Endothelial cell of umbilical vein (primary cell): Measurements from ENCODE around the gene NRDC. TPM values are rescaled to one million over a fixed set of nuclear protein-coding genes. Genes with fewer than 3 reads are reported as not detected.

ENCODE experiments used
- BruUV-seq: library from RNA; stranded (reverse); fragments of 400-500 nt; replicated peaks from 2 replicates; lab custom pipeline; 2021; lab: Mats Ljungman, UMichigan
- CTCF ChIA-PET: fragments of 300-600, 350-600 bp; sonication (Branson Sonifier 250); formaldehyde crosslinking; loops from one replicate; lab custom pipeline; 2021; ENCODE audit warnings: antibody characterized with exemption, inconsistent platforms; lab: Charles Lee
- POLR2A ChIA-PET: fragments of 300-600, 350-600 bp; sonication (Branson Sonifier 250); formaldehyde crosslinking; loops from one replicate; lab custom pipeline; 2021; ENCODE audit warnings: antibody characterized with exemption, inconsistent platforms; lab: Charles Lee
- DNase-seq: peaks from one replicate; pipeline ENCODE4 v3.0.0-alpha.2; 2011; ENCODE audit warnings: low read depth, low spot score
- FAIRE-seq: peaks from 2 replicates; lab custom pipeline; 2011; peaks lifted over from hg19 to GRCh38; lab: Jason Lieb, UNC
- H2AFZ ChIP-seq: 2 replicates; pipeline ENCODE4 v1.6.0; 2012; ENCODE audit warnings: low read depth, low read length, control low read depth, inconsistent platforms
- H3K27ac ChIP-seq: 2 replicates; pipeline ENCODE4 v1.5.1; 2011; ENCODE audit warnings: low read depth, mild to moderate bottlenecking, control low read depth, low read length, moderate library complexity; ENCODE audit not compliant: insufficient read depth
- H3K27me3 ChIP-seq, 2 experiments: 2 replicates each; pipeline versions ENCODE4 v1.6.0 to v1.6.1; 2011; ENCODE audit warnings: low read length in 2 of 2, mixed read lengths in 1 of 2; ENCODE audit not compliant: control insufficient read depth in 2 of 2, insufficient read depth in 2 of 2
- H3K36me3 ChIP-seq, 2 experiments: 2 replicates in 1 of 2; 3 replicates in 1 of 2; pipeline ENCODE4 v1.5.1; 2011; ENCODE audit warnings: low read length in 2 of 2, mild to moderate bottlenecking in 1 of 2, moderate library complexity in 1 of 2; ENCODE audit not compliant: control insufficient read depth in 2 of 2, insufficient read depth in 2 of 2; ENCODE audit errors: extremely low read depth in 1 of 2
- H3K4me1 ChIP-seq: 3 replicates; pipeline ENCODE4 v1.5.1; 2011; ENCODE audit warnings: mild to moderate bottlenecking, low read length; ENCODE audit not compliant: control insufficient read depth, insufficient read depth; ENCODE audit errors: extremely low read depth
- H3K4me2 ChIP-seq: 2 replicates; pipeline ENCODE4 v1.6.1; 2011; ENCODE audit warnings: low read length, control low read depth, mixed read lengths; ENCODE audit not compliant: insufficient read depth
- H3K4me3 ChIP-seq, 3 experiments: fragments of 200-600 bp in 1 of 3; sonication (generic), shearing (Covaris generic) in 1 of 3; replicated peaks in 1 of 3; 2 replicates each; pipeline ENCODE4 v1.5.1; 2011 to 2016; ENCODE audit warnings: control low read depth in 3 of 3, low read length in 3 of 3, mild to moderate bottlenecking in 2 of 3, inconsistent platforms in 1 of 3, low read depth in 1 of 3, moderate library complexity in 1 of 3; ENCODE audit not compliant: insufficient read depth in 1 of 3
- H3K79me2 ChIP-seq: 2 replicates; pipeline ENCODE4 v1.6.0; 2012; ENCODE audit warnings: low read length, inconsistent platforms; ENCODE audit not compliant: control insufficient read depth, insufficient read depth
- H3K9ac ChIP-seq: replicated peaks from 2 replicates; pipeline ENCODE3; 2011; ENCODE audit warnings: low read length, control low read depth; ENCODE audit not compliant: insufficient read depth; ENCODE audit errors: extremely low read depth
- H3K9me1 ChIP-seq: replicated peaks from 3 replicates; pipeline ENCODE4 v1.6.0; 2011; ENCODE audit warnings: mild to moderate bottlenecking, low read length; ENCODE audit not compliant: control insufficient read depth, insufficient read depth; ENCODE audit errors: extremely low read depth
- H3K9me3 ChIP-seq: replicated peaks from 2 replicates; pipeline ENCODE4 v1.5.1; 2012; ENCODE audit warnings: low read length, inconsistent platforms; ENCODE audit not compliant: control insufficient read depth, insufficient read depth
- H4K20me1 ChIP-seq: replicated peaks from 2 replicates; pipeline ENCODE3; 2011; ENCODE audit warnings: mild to moderate bottlenecking, low read length; ENCODE audit not compliant: control insufficient read depth, insufficient read depth; ENCODE audit errors: extremely low read depth
- EZH2 ChIP-seq: IDR thresholded peaks from 2 replicates; pipeline ENCODE4 v1.6.1; 2012; ENCODE audit warnings: borderline replicate concordance, low read depth, mild to moderate bottlenecking, moderate library complexity, low read length, inconsistent platforms; ENCODE audit not compliant: severe bottlenecking
- FOS ChIP-seq: IDR thresholded peaks from 2 replicates; pipeline ENCODE4 v1.6.1; 2011; ENCODE audit warnings: mild to moderate bottlenecking, low read length, moderate library complexity, borderline replicate concordance; ENCODE audit not compliant: insufficient read depth
- GATA2 ChIP-seq: IDR thresholded peaks from 2 replicates; pipeline ENCODE4 v1.7.0; 2011; ENCODE audit warnings: low read depth, mild to moderate bottlenecking, moderate library complexity, mixed read lengths, low read length; ENCODE audit not compliant: insufficient read length, insufficient read depth
- JUN ChIP-seq: IDR thresholded peaks from 2 replicates; pipeline ENCODE4 v1.6.1; 2011; ENCODE audit warnings: borderline replicate concordance, low read depth; ENCODE audit not compliant: insufficient read length, insufficient read depth
- MYC ChIP-seq: IDR thresholded peaks from one replicate; pipeline ENCODE4 v1.6.1; 2011; ENCODE audit warnings: mild to moderate bottlenecking, low read depth, low read length
- POLR2A ChIP-seq: IDR thresholded peaks from 2 replicates; pipeline ENCODE4 v1.6.1; 2012; ENCODE audit warnings: low read depth, mild to moderate bottlenecking, control low read depth, low read length
- POLR2AphosphoS5 ChIP-seq: IDR thresholded peaks from 2 replicates; pipeline ENCODE4 v1.6.1; 2012; ENCODE audit warnings: low read depth, mild to moderate bottlenecking, control low read depth, low read length, moderate library complexity; ENCODE audit not compliant: insufficient read depth
- dilution Hi-C: fragments of 300-500 bp; cut with MboI; formaldehyde crosslinking; loops from one replicate; pipeline ENCODE4 v1.15.0; 2019; ENCODE audit warnings: low sequenced_read_pairs; ENCODE audit not compliant: extremely low pct_ligation_motif_present
- intact Hi-C: fragments of 100-400 bp; cut with micrococcal nuclease; formaldehyde crosslinking; loops from one replicate; pipeline ENCODE4 v1.10.0; 2022
- polyA plus RNA-seq, 4 experiments: library from polyadenylated mRNA; depleted of rRNA in 3 of 4; stranded (reverse) in 3 of 4; unstranded in 1 of 4; fragments of >200 nt; gene quantifications; 2 replicates each; pipeline versions ENCODE4 v1.2.1 to v1.2.3, GENCODE V29; 2011 to 2012; ENCODE audit warnings: missing spikeins in 1 of 4
- total RNA-seq: library from RNA; stranded (reverse); gene quantifications from 2 replicates; pipeline ENCODE4 v1.2.3, GENCODE V29; 2021
- TF ChIP-seq, protein P1 (sequence below): IDR thresholded peaks from 2 replicates; pipeline ENCODE4 v1.6.1; 2011; ENCODE audit not compliant: insufficient read depth, insufficient read length
- TF ChIP-seq, protein P2 (sequence below), 2 donors: IDR thresholded peaks; 1 replicate in 1 of 2; 2 replicates in 1 of 2; pipeline ENCODE4 v1.5.1; 2011; ENCODE audit warnings: low read length in 2 of 2, mild to moderate bottlenecking in 2 of 2, moderate library complexity in 2 of 2, control low read depth in 1 of 2, inconsistent platforms in 1 of 2, low read depth in 1 of 2; ENCODE audit not compliant: insufficient read depth in 1 of 2; ENCODE audit errors: extremely low read depth in 1 of 2

Gene NRDC
- total and polyA plus RNA-seq, 2 donors (not counting 3 experiments of a cell fraction or from before 2014, with no cell fraction given): 41.8 to 146 TPM

DNA sequence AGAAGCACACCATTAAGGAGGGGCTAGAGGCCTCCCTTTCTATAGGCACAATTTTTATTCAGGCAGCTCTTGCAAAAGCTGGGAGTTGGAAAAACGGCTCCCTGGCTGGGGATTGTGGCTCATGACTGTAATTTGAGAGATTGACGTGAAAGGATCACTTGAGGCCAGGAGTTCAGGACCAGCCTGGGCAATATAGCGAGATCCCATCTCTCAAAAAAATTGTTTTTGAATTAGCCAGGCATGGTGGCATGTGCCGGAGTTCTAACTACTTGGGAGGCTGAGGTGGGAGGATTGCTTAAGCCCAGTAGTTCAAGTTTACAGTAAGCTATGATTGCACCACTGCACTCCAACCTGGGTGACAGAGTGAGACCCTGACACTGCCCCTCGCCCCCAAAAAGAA, 23.9 kb upstream of the NRDC start:
- TF ChIP-seq, protein P1, sequence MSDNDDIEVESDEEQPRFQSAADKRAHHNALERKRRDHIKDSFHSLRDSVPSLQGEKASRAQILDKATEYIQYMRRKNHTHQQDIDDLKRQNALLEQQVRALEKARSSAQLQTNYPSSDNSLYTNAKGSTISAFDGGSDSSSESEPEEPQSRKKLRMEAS: no peak
- TF ChIP-seq POLR2AphosphoS5: no peak
- ChIA-PET POLR2A (no interaction called here), CTCF (interaction anchor here (1.1 kb wide), 1 partner anchor 97 kb away, joined by 3 read pairs; no protein-coding TSS in a partner anchor)
- H3K4me2 ChIP-seq: no peak overlapping the region
- H3K9ac ChIP-seq: no peak overlapping the region
- no peaks in the 10 kb centered on the region for H3K27me3 ChIP-seq
- no peaks in the 10 kb centered on the region for H3K9me3 ChIP-seq
- no peak overlapping the region for H3K27ac ChIP-seq
- no peaks in the 10 kb centered on the region for H3K9me1 ChIP-seq
- dilution Hi-C loops (no loop called here), intact Hi-C loops (no loop called here)
- H3K4me3 ChIP-seq: no peak overlapping the region
- no peaks in the 10 kb centered on the region for H4K20me1 ChIP-seq
- no peaks in the 10 kb centered on the region for H3K36me3 ChIP-seq
- H2AFZ ChIP-seq: no peak overlapping the region
- DNase-seq: no peak
- peaks cover 17% of the 10 kb centered on the region for H3K4me1 ChIP-seq
- no TSS peak for BruUV-seq
- FAIRE-seq: no peak
- no peaks in the 10 kb centered on the region for H3K79me2 ChIP-seq

DNA sequence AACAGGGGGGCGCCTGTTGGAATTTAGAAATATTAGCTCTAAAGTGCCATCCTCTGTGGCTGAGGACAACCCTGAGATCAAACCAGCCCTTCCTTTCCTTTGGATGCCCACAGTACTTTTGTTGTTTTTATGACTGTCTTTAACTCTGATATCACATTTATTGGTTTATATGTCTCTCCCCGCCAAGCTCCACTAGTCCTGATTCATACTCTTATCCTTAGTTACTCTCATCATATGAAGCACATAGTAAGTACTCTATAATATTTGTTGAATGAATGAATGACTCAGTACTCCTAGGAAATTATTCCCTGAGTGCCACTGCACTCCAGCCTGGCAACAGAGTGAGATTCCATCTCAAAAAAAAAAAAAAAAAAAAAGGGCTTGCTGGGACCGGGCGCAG, 22.6 kb upstream of the NRDC start:
- Histone ChIP-seq H2AFZ (no peak overlapping the region), H3K4me3 (no peak overlapping the region), H3K27ac (no peak overlapping the region), H3K4me1 (peaks cover 23% of the 10 kb centered on the region), H3K4me2 (no peak overlapping the region), H3K27me3 (no peaks in the 10 kb centered on the region), H3K9me3 (no peaks in the 10 kb centered on the region), H3K9me1 (no peaks in the 10 kb centered on the region), H3K79me2 (no peaks in the 10 kb centered on the region), H4K20me1 (no peaks in the 10 kb centered on the region), H3K9ac (no peak overlapping the region), H3K36me3 (no peaks in the 10 kb centered on the region)
- ChIA-PET POLR2A (interaction anchor here (0.7 kb wide), 1 partner anchor 618 kb away, joined by 4 read pairs; no protein-coding TSS in a partner anchor), CTCF (no interaction called here)
- no peak for DNase-seq
- dilution Hi-C loops: no loop called here
- TF ChIP-seq GATA2 (no peak), EZH2 (no peak), MYC (no peak), POLR2AphosphoS5 (no peak), FOS (no peak), JUN (no peak), POLR2A (no peak)
- TF ChIP-seq, protein P1: no peak
- TF ChIP-seq, protein P2, sequence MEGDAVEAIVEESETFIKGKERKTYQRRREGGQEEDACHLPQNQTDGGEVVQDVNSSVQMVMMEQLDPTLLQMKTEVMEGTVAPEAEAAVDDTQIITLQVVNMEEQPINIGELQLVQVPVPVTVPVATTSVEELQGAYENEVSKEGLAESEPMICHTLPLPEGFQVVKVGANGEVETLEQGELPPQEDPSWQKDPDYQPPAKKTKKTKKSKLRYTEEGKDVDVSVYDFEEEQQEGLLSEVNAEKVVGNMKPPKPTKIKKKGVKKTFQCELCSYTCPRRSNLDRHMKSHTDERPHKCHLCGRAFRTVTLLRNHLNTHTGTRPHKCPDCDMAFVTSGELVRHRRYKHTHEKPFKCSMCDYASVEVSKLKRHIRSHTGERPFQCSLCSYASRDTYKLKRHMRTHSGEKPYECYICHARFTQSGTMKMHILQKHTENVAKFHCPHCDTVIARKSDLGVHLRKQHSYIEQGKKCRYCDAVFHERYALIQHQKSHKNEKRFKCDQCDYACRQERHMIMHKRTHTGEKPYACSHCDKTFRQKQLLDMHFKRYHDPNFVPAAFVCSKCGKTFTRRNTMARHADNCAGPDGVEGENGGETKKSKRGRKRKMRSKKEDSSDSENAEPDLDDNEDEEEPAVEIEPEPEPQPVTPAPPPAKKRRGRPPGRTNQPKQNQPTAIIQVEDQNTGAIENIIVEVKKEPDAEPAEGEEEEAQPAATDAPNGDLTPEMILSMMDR (IDR thresholded peaks at IDR 0.05; ENCODE audit: extremely low read depth in 1 of 2, insufficient read depth in 1 of 2, low read depth in 1 of 2, low read length in 2 of 2): no peak
- no TSS peak for BruUV-seq
- FAIRE-seq: no peak
- intact Hi-C loops: no loop called here
